GM12878 (cell line): ENCODE measurements around the gene DCC.

Source experiments
- CHD2 ChIP-seq: IDR thresholded peaks from 2 replicates; pipeline ENCODE4 v1.6.1; 2011; ENCODE audit warnings: low read depth, low read length, improper control_type of control experiment, borderline replicate concordance
- EP300 ChIP-seq, 2 experiments: fragments of 150-350 bp in 1 of 2; IDR thresholded peaks; 2 replicates each; pipeline ENCODE4 v1.6.1; 2011 to 2012; ENCODE audit warnings: low read depth in 2 of 2, low read length in 2 of 2, borderline replicate concordance in 1 of 2, improper control_type of control experiment in 1 of 2, inconsistent platforms in 1 of 2; ENCODE audit not compliant: control insufficient read depth in 1 of 2
- SIN3A ChIP-seq: IDR thresholded peaks from 2 replicates; pipeline ENCODE4 v1.6.1; 2012; ENCODE audit warnings: low read depth, low read length, improper control_type of control experiment
- SMAD5 ChIP-seq: IDR thresholded peaks from 2 replicates; pipeline ENCODE4 v1.6.1; 2016; ENCODE audit warnings: antibody characterized with exemption, low read depth
- ZNF622 ChIP-seq: fragments of 450-650 bp; IDR thresholded peaks from 2 replicates; pipeline ENCODE4 v1.6.1; 2017; ENCODE audit warnings: mild to moderate bottlenecking, inconsistent platforms
- ZNF687 ChIP-seq: fragments of 450-650 bp; IDR thresholded peaks from 2 replicates; pipeline ENCODE4 v1.6.1; 2017; ENCODE audit warnings: mild to moderate bottlenecking, moderate library complexity
- TF ChIP-seq, protein P1 (sequence below), 3 experiments: IDR thresholded peaks in 2 of 3; conservative IDR thresholded peaks in 1 of 3; 2 replicates each; pipeline ENCODE4 v1.5.1; 2011; ENCODE audit warnings: low read depth in 3 of 3, low read length in 3 of 3, mild to moderate bottlenecking in 3 of 3, control low read depth in 2 of 3, moderate library complexity in 2 of 3, inconsistent platforms in 1 of 3, mixed read lengths in 1 of 3; ENCODE audit not compliant: control insufficient read depth in 2 of 3, insufficient read depth in 1 of 3; ENCODE audit errors: extremely low read depth in 1 of 3

GRCh38 chr18:52541056-52541455 lies 201.1 kb downstream of the DCC start:
- no peak for TF ChIP-seq CHD2
- TF ChIP-seq SIN3A = no peak
- no peak for TF ChIP-seq SMAD5
- TF ChIP-seq ZNF687 = no peak
- TF ChIP-seq ZNF622 = no peak
- no peak for TF ChIP-seq EP300 (IDR thresholded peaks at IDR 0.05; ENCODE audit: borderline replicate concordance in 1 of 2, control insufficient read depth in 1 of 2, low read depth in 2 of 2, low read length in 2 of 2)
- TF ChIP-seq, protein P1, sequence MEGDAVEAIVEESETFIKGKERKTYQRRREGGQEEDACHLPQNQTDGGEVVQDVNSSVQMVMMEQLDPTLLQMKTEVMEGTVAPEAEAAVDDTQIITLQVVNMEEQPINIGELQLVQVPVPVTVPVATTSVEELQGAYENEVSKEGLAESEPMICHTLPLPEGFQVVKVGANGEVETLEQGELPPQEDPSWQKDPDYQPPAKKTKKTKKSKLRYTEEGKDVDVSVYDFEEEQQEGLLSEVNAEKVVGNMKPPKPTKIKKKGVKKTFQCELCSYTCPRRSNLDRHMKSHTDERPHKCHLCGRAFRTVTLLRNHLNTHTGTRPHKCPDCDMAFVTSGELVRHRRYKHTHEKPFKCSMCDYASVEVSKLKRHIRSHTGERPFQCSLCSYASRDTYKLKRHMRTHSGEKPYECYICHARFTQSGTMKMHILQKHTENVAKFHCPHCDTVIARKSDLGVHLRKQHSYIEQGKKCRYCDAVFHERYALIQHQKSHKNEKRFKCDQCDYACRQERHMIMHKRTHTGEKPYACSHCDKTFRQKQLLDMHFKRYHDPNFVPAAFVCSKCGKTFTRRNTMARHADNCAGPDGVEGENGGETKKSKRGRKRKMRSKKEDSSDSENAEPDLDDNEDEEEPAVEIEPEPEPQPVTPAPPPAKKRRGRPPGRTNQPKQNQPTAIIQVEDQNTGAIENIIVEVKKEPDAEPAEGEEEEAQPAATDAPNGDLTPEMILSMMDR (IDR thresholded peaks at IDR 0.05 in 2 of 3, conservative IDR thresholded peaks at IDR 0.05 in 1 of 3; ENCODE audit: control insufficient read depth in 2 of 3, extremely low read depth in 1 of 3, insufficient read depth in 1 of 3, low read depth in 3 of 3, low read length in 3 of 3) = no peak
